ENCODE data around the gene MXD3.

Gene MXD3

DNA sequence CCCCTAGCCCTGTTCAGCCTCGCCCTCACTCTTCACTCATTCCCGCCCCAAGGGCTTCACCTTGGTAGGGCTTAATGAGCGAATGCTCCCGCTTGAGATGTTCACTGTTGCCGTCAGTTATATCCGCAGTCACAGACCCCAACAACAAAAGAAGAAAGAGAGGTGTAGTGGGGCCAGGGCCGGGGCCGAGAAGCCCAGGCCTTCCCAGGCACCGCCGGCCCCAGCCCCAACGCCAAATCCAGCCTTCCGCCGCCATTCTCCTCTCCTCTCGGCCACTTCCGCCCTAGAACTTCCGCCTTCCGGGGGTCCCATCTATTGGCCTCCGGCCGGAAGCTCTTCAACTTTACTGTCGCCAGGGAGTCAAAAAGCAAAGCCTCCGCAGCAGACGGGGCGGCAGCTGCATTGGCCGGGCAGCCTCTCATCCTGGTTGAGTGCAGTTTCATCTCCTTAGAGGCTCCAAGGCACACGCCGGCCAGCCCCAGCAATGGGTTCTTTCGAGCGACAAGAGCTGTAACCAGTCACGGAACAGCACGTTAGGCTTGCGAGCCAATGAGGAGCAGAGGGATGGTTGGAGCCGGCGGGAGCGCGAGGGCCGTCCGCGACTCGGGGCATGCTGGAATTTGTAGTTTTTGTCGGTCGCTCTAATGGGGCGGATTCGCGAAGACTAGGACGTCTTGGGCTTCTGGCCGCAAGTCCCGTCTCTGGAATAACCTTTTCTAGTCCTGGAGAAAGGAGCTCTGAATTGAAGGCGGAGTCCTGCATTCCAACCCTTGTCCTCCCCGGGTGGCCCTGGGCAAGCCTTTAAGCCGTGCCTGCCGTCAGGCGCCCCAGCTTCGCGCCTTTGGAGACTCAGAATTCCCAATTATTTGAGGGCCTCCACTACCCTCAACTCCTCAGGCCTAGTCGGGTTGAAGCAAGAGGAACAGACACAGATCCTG is 40.0 kb upstream of the MXD3 start, which contains the start of gene LMAN2:
TSS of gene LMAN2 (minus strand) at position 277 of the 938 bp plus-strand sequence. CDS start at position 256, 21 bp downstream.
- DNase-seq (ENCODE audit: low spot score), result peak; percentile 94
- Histone ChIP-seq H3K4me3 (peak within 1 kb of the TSS; percentile 84), H3K27ac (peak within 1 kb of the TSS; percentile 57 to 88)
- TF ChIP-seq, protein P1, sequence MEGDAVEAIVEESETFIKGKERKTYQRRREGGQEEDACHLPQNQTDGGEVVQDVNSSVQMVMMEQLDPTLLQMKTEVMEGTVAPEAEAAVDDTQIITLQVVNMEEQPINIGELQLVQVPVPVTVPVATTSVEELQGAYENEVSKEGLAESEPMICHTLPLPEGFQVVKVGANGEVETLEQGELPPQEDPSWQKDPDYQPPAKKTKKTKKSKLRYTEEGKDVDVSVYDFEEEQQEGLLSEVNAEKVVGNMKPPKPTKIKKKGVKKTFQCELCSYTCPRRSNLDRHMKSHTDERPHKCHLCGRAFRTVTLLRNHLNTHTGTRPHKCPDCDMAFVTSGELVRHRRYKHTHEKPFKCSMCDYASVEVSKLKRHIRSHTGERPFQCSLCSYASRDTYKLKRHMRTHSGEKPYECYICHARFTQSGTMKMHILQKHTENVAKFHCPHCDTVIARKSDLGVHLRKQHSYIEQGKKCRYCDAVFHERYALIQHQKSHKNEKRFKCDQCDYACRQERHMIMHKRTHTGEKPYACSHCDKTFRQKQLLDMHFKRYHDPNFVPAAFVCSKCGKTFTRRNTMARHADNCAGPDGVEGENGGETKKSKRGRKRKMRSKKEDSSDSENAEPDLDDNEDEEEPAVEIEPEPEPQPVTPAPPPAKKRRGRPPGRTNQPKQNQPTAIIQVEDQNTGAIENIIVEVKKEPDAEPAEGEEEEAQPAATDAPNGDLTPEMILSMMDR (IDR thresholded peaks at IDR 0.05), result no peak

DNA sequence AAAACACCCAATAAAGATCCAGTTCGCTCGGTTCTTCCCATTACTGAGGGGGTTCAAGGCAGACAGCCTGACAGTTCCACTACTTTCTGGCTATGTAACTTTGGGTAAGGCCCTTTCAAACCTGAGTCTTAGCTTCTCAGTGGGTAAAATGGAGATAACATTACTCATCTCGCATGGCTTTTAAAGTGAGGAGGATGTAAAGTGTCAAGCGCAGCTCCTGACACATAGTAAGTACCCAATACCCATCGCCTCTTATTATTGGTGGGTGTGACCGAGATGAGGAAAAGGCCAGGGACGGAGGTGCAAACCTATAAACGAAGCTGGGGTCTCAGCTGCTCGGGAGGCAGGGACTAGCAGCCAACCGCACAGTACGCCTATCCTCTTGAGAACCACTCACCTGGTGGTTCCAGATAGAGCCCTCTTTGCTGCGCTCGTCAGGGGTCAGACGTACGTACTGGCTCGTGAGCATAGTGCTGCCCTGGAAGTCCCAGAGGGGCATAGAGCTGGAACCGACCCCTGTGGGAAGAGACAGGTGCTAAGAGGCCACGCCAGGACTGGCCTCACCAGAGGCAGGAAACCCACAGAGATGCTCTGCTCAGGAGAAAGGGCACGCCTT is 39.2 kb upstream of the MXD3 start:
- Histone ChIP-seq H3K4me3 (peak overlapping the region; percentile 84), H3K27ac (peak overlapping the region; percentile 57 to 88)
- TF ChIP-seq, protein P1 (IDR thresholded peaks at IDR 0.05), result no peak
- no peak for DNase-seq (ENCODE audit: low spot score)

DNA sequence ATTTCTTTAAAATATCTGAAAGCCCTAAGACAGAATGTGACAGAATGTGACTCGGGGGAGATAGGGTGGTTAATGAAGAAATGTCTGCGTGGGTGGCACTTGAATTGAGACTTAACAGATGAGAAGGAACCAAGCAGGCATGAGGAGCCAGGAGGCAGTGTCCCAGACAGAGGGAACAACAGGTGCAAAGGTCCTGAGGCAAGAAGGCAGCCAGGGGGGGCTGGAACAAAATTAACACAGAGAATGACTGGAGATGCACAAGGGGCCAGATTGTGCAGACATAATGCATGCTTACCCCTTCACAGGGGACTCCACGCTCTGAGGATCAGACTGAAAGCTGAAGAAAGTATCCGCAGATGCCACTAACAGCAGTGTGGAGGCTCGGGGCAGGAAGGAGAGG is 38.1 kb upstream of the MXD3 start:
- TF ChIP-seq, protein P1 (IDR thresholded peaks at IDR 0.05), result no peak

DNA sequence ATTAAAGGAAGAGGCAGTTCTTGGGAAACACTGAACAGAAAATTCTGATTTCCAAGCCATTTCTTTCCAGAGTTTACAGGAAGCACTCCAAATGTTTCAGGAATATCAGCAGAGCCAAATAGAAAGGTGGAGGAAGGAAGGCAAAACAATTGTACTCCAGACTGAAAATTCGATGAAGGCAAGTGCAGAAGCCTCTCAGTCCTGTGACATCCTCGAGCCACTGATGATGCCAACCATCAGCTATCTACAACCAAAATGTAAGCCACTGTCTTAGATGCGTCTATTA is 37.6 kb upstream of the MXD3 start:
- no peak for DNase-seq (ENCODE audit: low spot score)
- Histone ChIP-seq H3K4me3 (no peak overlapping the region), H3K27ac (no peak overlapping the region)
- TF ChIP-seq, protein P1 (IDR thresholded peaks at IDR 0.05), result no peak

More for the DNA sequence above, 38.1 kb upstream of the MXD3 start:
- DNase-seq (ENCODE audit: low spot score), result no peak
- H3K4me3 ChIP-seq, result peak overlapping the region; percentile 84
- no peak overlapping the region for H3K27ac ChIP-seq

DNA sequence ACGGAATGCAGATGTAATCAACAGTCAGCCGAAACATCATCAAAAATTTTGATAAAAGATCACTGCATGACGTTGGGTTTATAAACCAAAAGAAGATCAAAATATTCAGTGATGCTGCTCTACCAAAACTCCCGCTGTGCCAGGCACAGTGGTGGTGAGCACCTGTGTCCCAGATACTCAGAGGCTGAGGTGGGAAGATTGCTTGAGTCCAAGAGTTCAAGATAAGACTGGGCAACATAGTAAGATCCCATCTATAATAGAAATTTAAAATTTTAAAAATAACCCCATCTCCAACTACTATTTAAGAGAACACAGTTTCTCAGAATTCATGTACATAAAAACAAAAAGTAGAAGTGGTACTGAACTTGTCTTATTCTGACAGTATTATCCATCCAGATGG is 36.0 kb upstream of the MXD3 start:
- Histone ChIP-seq H3K27ac (no peak overlapping the region), H3K4me3 (no peak overlapping the region)
- DNase-seq (ENCODE audit: low spot score), result no peak
- TF ChIP-seq, protein P1 (IDR thresholded peaks at IDR 0.05), result no peak

DNA sequence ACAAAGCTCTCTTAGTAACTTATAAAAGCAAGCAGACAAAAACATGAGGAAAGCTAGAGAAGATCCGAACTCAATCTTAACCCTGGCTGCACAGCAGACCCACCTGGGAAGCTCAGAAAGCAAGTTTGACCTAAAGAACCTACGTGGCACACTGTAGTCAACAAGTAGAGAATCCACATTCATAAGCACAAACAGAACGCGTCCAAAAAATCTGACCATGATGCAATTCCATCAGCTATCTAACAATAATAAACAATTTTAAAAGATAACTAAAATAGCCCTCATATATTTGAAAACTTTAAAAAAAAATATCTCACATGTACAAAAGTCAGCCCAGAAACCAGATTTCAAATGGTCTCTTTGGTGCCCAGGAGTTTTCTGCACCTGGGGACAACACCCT is 35.1 kb upstream of the MXD3 start:
- Histone ChIP-seq H3K4me3 (no peak overlapping the region), H3K27ac (no peak overlapping the region)
- TF ChIP-seq, protein P1 (IDR thresholded peaks at IDR 0.05), result no peak
- no peak for DNase-seq (ENCODE audit: low spot score)

Measured in coronary artery (tissue), 2 donors.